Fibroblast of lung (primary cell): Measurements from ENCODE around the gene SLC34A1. TPM values are rescaled to one million over a fixed set of nuclear protein-coding genes. Genes with fewer than 3 reads are reported as not detected.

ENCODE experiments used
- DNase-seq, 2 donors: peaks; one replicate each; pipeline versions ENCODE4 v3.0.0 to v3.0.0-alpha.2; 2010; ENCODE audit warnings: low read depth in 2 of 2
- H2AFZ ChIP-seq: 2 replicates; pipeline ENCODE4 v1.5.1; 2012; ENCODE audit warnings: low read length, control low read depth, inconsistent platforms
- H3K27ac ChIP-seq: 2 replicates; pipeline ENCODE4 v1.5.1; 2011; ENCODE audit warnings: low read length, control low read depth; ENCODE audit not compliant: insufficient read depth
- H3K27me3 ChIP-seq: 2 replicates; pipeline ENCODE4 v1.5.1; 2011; ENCODE audit warnings: mild to moderate bottlenecking, low read length; ENCODE audit not compliant: control insufficient read depth, insufficient read depth
- H3K36me3 ChIP-seq: 2 replicates; pipeline ENCODE4 v1.5.1; 2011; ENCODE audit warnings: low read length; ENCODE audit not compliant: control insufficient read depth, insufficient read depth
- H3K4me1 ChIP-seq: 2 replicates; pipeline ENCODE4 v1.5.1; 2011; ENCODE audit warnings: low read length; ENCODE audit not compliant: control insufficient read depth, insufficient read depth; ENCODE audit errors: extremely low read depth
- H3K4me2 ChIP-seq: 2 replicates; pipeline ENCODE4 v1.5.1; 2011; ENCODE audit warnings: low read length, control low read depth; ENCODE audit not compliant: insufficient read depth; ENCODE audit errors: extremely low read depth
- H3K4me3 ChIP-seq, 4 experiments: fragments of 200-600 bp in 1 of 4; sonication (generic) in 1 of 4; replicated peaks in 1 of 4; 2 replicates each; pipeline ENCODE4 v1.5.1; 2011 to 2016; ENCODE audit warnings: low read length in 4 of 4, low read depth in 3 of 4, mild to moderate bottlenecking in 3 of 4, control low read depth in 2 of 4, inconsistent platforms in 1 of 4, mixed read lengths in 1 of 4; ENCODE audit not compliant: insufficient read depth in 1 of 4; ENCODE audit errors: control extremely low read depth in 1 of 4
- H3K79me2 ChIP-seq: 2 replicates; pipeline ENCODE4 v1.5.1; 2012; ENCODE audit warnings: mild to moderate bottlenecking, low read length, inconsistent platforms; ENCODE audit not compliant: control insufficient read depth, insufficient read depth
- H3K9ac ChIP-seq: 2 replicates; pipeline ENCODE4 v1.5.1; 2011; ENCODE audit warnings: mild to moderate bottlenecking, low read length, control low read depth; ENCODE audit not compliant: insufficient read depth
- H3K9me3 ChIP-seq: 2 replicates; pipeline ENCODE4 v1.5.1; 2012; ENCODE audit warnings: low read depth, low read length; ENCODE audit not compliant: control insufficient read depth, insufficient read depth
- H4K20me1 ChIP-seq: 2 replicates; pipeline ENCODE4 v1.5.1; 2011; ENCODE audit warnings: low read length; ENCODE audit not compliant: control insufficient read depth, insufficient read depth; ENCODE audit errors: extremely low read depth
- CTCF ChIP-seq, 2 donors: IDR thresholded peaks in 1 of 2; conservative IDR thresholded peaks in 1 of 2; 1 replicate in 1 of 2; 2 replicates in 1 of 2; pipeline ENCODE4 v1.5.1; 2011 to 2012; ENCODE audit warnings: low read length in 2 of 2, control low read depth in 1 of 2, inconsistent platforms in 1 of 2, low read depth in 1 of 2, mild to moderate bottlenecking in 1 of 2
- EZH2 ChIP-seq: IDR thresholded peaks from 2 replicates; pipeline ENCODE4 v1.5.1; 2012; ENCODE audit warnings: low read length, control low read depth, mild to moderate bottlenecking; ENCODE audit errors: missing control alignments
- polyA plus RNA-seq, 2 donors: library from polyadenylated mRNA; depleted of rRNA in 1 of 2; stranded (reverse) in 1 of 2; unstranded in 1 of 2; fragments of >200 nt; gene quantifications; 2 replicates each; pipeline ENCODE4 v1.2.1, GENCODE V29; 2011 to 2012; ENCODE audit warnings: missing spikeins in 1 of 2
- total RNA-seq: library from RNA; depleted of rRNA; stranded (reverse); fragments of >200 nt; gene quantifications from 2 replicates; pipeline ENCODE4 v1.2.1, GENCODE V29; 2014

The SLC34A1 gene
- total and polyA plus RNA-seq, 2 donors (not counting 1 experiment from before 2014, with no cell fraction given) = not detected

GRCh38 chr5:177385720-177386119, 1.5 kb downstream of the SLC34A1 start:
- Histone ChIP-seq H3K36me3 (no peaks in the 10 kb centered on the region), H3K27ac (no peak overlapping the region), H3K4me1 (peaks cover 17% of the 10 kb centered on the region), H3K4me3 (no peak overlapping the region), H2AFZ (no peak overlapping the region), H3K9ac (no peak overlapping the region), H3K4me2 (no peak overlapping the region), H3K79me2 (no peaks in the 10 kb centered on the region), H4K20me1 (no peaks in the 10 kb centered on the region), H3K9me3 (no peaks in the 10 kb centered on the region), H3K27me3 (peaks cover 18% of the 10 kb centered on the region)
- TF ChIP-seq CTCF (conservative IDR thresholded peaks at IDR 0.05 in 1 of 2, IDR thresholded peaks at IDR 0.05 in 1 of 2; ENCODE audit: low read depth in 1 of 2, low read length in 2 of 2) = no peak
- TF ChIP-seq EZH2 = no peak
- no peak for DNase-seq

GRCh38 chr5:177386542-177386941, 2.3 kb downstream of the SLC34A1 start:
- Histone ChIP-seq H3K9me3 (no peaks in the 10 kb centered on the region), H4K20me1 (no peaks in the 10 kb centered on the region), H3K36me3 (no peaks in the 10 kb centered on the region), H3K4me1 (peaks cover 17% of the 10 kb centered on the region), H3K27me3 (peaks cover 18% of the 10 kb centered on the region), H3K4me2 (no peak overlapping the region), H2AFZ (no peak overlapping the region), H3K79me2 (no peaks in the 10 kb centered on the region), H3K4me3 (no peak overlapping the region), H3K9ac (no peak overlapping the region), H3K27ac (no peak overlapping the region)
- DNase-seq = no peak
- TF ChIP-seq EZH2 (no peak), CTCF (conservative IDR thresholded peaks at IDR 0.05 in 1 of 2, IDR thresholded peaks at IDR 0.05 in 1 of 2; ENCODE audit: low read depth in 1 of 2, low read length in 2 of 2) (no peak)

- TF ChIP-seq EZH2 (no peak), CTCF (conservative IDR thresholded peaks at IDR 0.05 in 1 of 2, IDR thresholded peaks at IDR 0.05 in 1 of 2; ENCODE audit: low read depth in 1 of 2, low read length in 2 of 2) (no peak)
- Histone ChIP-seq H3K4me1 (peaks cover 17% of the 10 kb centered on the region), H3K4me2 (no peak overlapping the region), H3K79me2 (no peaks in the 10 kb centered on the region), H3K4me3 (no peak overlapping the region), H3K27ac (no peak overlapping the region), H3K9ac (no peak overlapping the region), H3K36me3 (no peaks in the 10 kb centered on the region), H3K9me3 (no peaks in the 10 kb centered on the region), H2AFZ (no peak overlapping the region), H4K20me1 (no peaks in the 10 kb centered on the region), H3K27me3 (peaks cover 15% of the 10 kb centered on the region)
- no peak for DNase-seq
Measured at GRCh38 chr5:177387405-177387804, 3.2 kb downstream of the SLC34A1 start.
